ENCODE results near the gene KIF20B.

Gene KIF20B

DNA sequence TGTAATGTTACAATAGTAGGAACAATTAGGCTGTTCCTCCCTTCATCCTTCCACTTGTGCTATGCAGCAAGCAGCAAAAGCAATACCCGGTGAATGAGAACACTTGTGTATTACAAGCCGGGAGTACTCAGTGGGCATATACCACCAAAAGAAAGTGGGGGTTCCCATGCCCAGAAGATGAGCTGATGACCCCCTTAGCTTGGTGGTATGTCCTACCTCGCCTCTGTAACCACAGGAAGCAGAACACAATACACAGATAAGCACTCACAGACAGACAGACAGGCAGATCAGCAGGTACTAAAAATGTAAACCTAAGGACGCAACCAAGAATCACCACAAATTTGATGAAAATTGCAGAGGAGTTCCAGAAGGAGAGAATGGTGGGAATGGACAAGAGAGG, 15.5 kb upstream of the KIF20B start:
- Histone ChIP-seq H3K4me1 (ENCODE audit: control insufficient read depth, insufficient read depth, low read length) (no peaks in the 10 kb centered on the region), H3K27me3 (ENCODE audit: control insufficient read depth, insufficient read depth, low read length) (no peaks in the 10 kb centered on the region), H3K9me3 (ENCODE audit: control insufficient read depth, insufficient read depth, low read length) (no peaks in the 10 kb centered on the region), H3K27ac (ENCODE audit: low read depth, low read length) (no peak overlapping the region), H3K36me3 (ENCODE audit: control insufficient read depth, insufficient read depth, low read length) (no peaks in the 10 kb centered on the region), H3K9ac (ENCODE audit: low read depth, low read length) (no peak overlapping the region), H3K4me3 (ENCODE audit: low read depth, low read length) (no peak overlapping the region)

DNA sequence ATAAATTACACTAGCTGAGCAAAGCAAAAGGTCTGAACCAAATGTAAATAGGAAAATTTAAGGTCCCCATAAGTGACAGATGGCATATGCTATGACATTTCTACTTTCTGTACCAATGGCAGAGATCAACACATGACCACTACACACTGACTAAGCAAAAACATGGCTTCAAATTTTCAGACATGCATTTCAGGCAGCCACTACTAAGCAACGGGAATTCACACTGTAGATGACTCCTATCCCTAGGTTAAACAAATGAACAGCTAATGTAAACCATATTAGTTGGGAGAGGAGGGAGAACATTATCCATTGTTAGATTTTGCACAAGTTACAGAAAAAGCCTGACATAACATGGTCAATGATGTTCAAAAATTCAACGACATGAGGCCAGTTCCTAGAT, 11.4 kb upstream of the KIF20B start:
- Histone ChIP-seq H3K9me3 (ENCODE audit: control insufficient read depth, insufficient read depth, low read length) (no peaks in the 10 kb centered on the region), H3K36me3 (ENCODE audit: control insufficient read depth, insufficient read depth, low read length) (no peaks in the 10 kb centered on the region), H3K4me1 (ENCODE audit: control insufficient read depth, insufficient read depth, low read length) (peaks cover under 1% of the 10 kb centered on the region; the same call in 1 of the 2 replicates), H3K4me3 (ENCODE audit: low read depth, low read length) (no peak overlapping the region), H3K27ac (ENCODE audit: low read depth, low read length) (no peak overlapping the region), H3K9ac (ENCODE audit: low read depth, low read length) (no peak overlapping the region), H3K27me3 (ENCODE audit: control insufficient read depth, insufficient read depth, low read length) (no peaks in the 10 kb centered on the region)

DNA sequence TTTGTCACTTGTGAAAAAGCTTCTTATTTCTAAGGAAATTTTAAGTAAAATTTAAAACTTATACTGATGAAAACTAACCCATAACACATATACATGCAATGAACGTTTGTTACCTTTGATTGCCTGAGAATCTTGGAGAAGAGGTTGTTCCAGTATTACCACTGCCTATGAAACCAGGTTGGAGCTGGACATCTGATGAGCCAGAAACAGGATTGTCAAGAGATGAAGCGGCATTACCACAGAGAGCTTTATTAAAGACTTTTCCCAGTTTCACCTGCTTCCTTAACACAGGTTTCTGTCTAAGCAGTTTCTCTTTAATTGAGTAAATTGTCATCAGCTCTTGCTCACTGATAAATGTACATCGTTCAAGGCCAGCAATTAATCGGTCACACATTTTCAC, 9.0 kb upstream of the KIF20B start:
- H3K36me3 ChIP-seq (ENCODE audit: control insufficient read depth, insufficient read depth, low read length), result no peaks in the 10 kb centered on the region
- H3K27me3 ChIP-seq (ENCODE audit: control insufficient read depth, insufficient read depth, low read length), result no peaks in the 10 kb centered on the region
- no peak overlapping the region for H3K27ac ChIP-seq (ENCODE audit: low read depth, low read length)
- H3K4me3 ChIP-seq (ENCODE audit: low read depth, low read length), result no peak overlapping the region
- H3K9ac ChIP-seq (ENCODE audit: low read depth, low read length), result no peak overlapping the region
- H3K9me3 ChIP-seq (ENCODE audit: control insufficient read depth, insufficient read depth, low read length), result no peaks in the 10 kb centered on the region
- peaks cover 13% of the 10 kb centered on the region for H3K4me1 ChIP-seq (ENCODE audit: control insufficient read depth, insufficient read depth, low read length)

DNA sequence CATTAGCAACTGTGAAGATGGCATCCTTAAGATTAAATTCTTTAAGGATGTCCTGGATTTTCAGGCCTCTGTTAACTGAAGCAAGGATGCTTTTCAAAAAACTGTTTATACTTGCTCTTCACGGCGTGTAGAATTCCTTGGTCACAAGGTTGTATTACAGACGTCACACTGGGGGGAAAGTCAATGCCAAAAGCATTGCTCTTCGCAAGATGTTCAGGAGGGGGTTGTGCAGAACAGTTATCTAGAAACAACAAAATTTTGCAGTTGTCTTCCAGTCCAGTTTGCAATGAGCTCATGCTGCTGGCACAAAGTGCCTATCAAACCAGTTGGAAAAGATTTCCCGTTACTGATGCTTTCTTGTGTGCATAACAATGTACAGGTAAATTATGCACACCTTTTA, 8.2 kb upstream of the KIF20B start:
- no peaks in the 10 kb centered on the region for H3K9me3 ChIP-seq (ENCODE audit: control insufficient read depth, insufficient read depth, low read length)
- H3K4me1 ChIP-seq (ENCODE audit: control insufficient read depth, insufficient read depth, low read length), result peaks cover 13% of the 10 kb centered on the region
- H3K9ac ChIP-seq (ENCODE audit: low read depth, low read length), result no peak overlapping the region
- no peak overlapping the region for H3K4me3 ChIP-seq (ENCODE audit: low read depth, low read length)
- no peaks in the 10 kb centered on the region for H3K27me3 ChIP-seq (ENCODE audit: control insufficient read depth, insufficient read depth, low read length)
- no peaks in the 10 kb centered on the region for H3K36me3 ChIP-seq (ENCODE audit: control insufficient read depth, insufficient read depth, low read length)
- H3K27ac ChIP-seq (ENCODE audit: low read depth, low read length), result no peak overlapping the region

DNA sequence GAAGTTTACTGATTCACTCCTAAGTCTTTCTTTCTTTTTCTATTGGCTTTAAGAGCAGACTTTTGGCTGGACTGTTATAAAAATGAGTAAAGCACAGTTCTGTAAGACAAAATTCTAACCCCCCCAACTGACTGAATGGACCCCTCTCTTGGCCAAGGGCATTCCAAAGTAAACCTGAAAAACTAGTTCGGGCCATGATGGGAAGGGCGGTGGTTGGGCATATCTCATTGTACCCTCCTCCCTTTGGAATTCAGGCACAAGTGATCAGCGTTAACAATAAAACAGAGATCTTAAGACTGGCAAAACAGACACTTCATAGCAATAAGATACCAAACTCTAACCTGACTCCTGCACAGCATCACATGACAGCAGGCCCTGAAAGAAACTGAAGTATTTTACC, 6.1 kb upstream of the KIF20B start:
- H3K9ac ChIP-seq (ENCODE audit: low read depth, low read length), result no peak overlapping the region
- H3K27me3 ChIP-seq (ENCODE audit: control insufficient read depth, insufficient read depth, low read length), result no peaks in the 10 kb centered on the region
- peaks cover 13% of the 10 kb centered on the region for H3K4me1 ChIP-seq (ENCODE audit: control insufficient read depth, insufficient read depth, low read length)
- H3K4me3 ChIP-seq (ENCODE audit: low read depth, low read length), result no peak overlapping the region
- H3K27ac ChIP-seq (ENCODE audit: low read depth, low read length), result peak overlapping the region; percentile 68
- no peaks in the 10 kb centered on the region for H3K36me3 ChIP-seq (ENCODE audit: control insufficient read depth, insufficient read depth, low read length)
- H3K9me3 ChIP-seq (ENCODE audit: control insufficient read depth, insufficient read depth, low read length), result no peaks in the 10 kb centered on the region

DNA sequence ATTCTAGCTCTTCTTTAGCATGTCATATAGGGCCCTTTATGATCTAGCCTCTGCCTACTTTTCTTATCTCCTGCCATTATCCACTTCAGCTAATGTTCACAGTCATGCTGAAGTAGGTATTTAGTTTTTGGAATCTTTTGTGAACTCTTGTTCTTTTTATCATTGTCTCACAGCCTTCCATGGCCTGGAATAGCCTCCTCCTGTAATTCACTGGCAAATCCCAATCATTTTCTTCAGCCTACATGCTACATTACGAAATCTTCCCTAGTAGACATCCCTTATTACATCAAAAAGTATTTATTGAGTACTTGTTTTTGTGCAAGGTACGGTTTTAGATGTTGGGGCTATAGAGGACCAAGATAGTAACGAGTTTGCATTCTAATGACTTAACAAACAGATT, 3.4 kb upstream of the KIF20B start:
- no peaks in the 10 kb centered on the region for H3K9me3 ChIP-seq (ENCODE audit: control insufficient read depth, insufficient read depth, low read length)
- no peak overlapping the region for H3K4me3 ChIP-seq (ENCODE audit: low read depth, low read length)
- peaks cover 20% of the 10 kb centered on the region for H3K4me1 ChIP-seq (ENCODE audit: control insufficient read depth, insufficient read depth, low read length)
- H3K9ac ChIP-seq (ENCODE audit: low read depth, low read length), result no peak overlapping the region
- no peaks in the 10 kb centered on the region for H3K27me3 ChIP-seq (ENCODE audit: control insufficient read depth, insufficient read depth, low read length)
- no peaks in the 10 kb centered on the region for H3K36me3 ChIP-seq (ENCODE audit: control insufficient read depth, insufficient read depth, low read length)
- no peak overlapping the region for H3K27ac ChIP-seq (ENCODE audit: low read depth, low read length)

DNA sequence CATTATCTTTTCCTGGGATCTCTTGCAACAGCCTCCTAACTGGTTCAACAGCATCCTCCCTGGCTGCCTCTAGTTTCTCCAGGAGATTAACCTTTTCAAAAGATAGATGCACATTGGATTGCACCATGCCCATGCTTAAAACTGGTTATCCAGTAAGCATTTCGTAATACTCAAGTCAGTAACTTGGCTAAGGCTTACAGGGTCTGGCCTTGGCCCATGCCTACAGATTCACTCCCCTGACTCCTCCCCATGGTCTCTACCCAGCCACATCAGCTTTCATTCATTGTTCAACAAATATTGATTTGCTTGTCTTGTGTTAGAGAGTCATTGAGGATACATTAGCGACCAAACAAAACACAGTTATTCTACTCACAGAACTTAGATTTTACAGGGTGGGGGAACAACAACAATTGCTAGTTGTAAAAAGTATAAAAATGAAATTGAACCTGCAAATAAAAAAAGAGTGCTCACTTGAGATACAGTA, 1.8 kb upstream of the KIF20B start:
- no peak overlapping the region for H3K9ac ChIP-seq (ENCODE audit: low read depth, low read length)
- H3K36me3 ChIP-seq (ENCODE audit: control insufficient read depth, insufficient read depth, low read length), result no peaks in the 10 kb centered on the region
- peaks cover 26% of the 10 kb centered on the region for H3K4me1 ChIP-seq (ENCODE audit: control insufficient read depth, insufficient read depth, low read length)
- no peaks in the 10 kb centered on the region for H3K9me3 ChIP-seq (ENCODE audit: control insufficient read depth, insufficient read depth, low read length)
- H3K4me3 ChIP-seq (ENCODE audit: low read depth, low read length), result no peak overlapping the region
- H3K27me3 ChIP-seq (ENCODE audit: control insufficient read depth, insufficient read depth, low read length), result no peaks in the 10 kb centered on the region
- H3K27ac ChIP-seq (ENCODE audit: low read depth, low read length), result no peak overlapping the region

DNA sequence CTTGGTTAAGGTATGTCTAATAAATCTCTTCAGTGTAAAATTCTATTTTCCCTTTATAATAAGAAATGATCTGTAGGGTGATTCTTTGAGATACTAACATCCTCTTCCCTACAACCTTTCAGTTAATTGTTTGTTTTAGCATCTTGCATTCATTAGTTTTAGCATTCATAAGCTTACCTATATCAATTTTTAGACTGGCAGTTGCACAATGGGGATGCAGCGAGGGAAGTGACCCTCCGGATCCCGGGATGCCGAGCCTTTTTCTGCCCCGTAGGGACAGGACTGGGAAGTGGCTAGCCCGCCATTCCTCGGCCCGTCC, 508 bp upstream of the KIF20B start:
- H3K27ac ChIP-seq (ENCODE audit: low read depth, low read length), result peak overlapping the region; percentile 94
- H3K4me3 ChIP-seq (ENCODE audit: low read depth, low read length), result peak overlapping the region; percentile 99
- peaks cover 7% of the 10 kb centered on the region; the same call in 1 of the 2 replicates for H3K36me3 ChIP-seq (ENCODE audit: control insufficient read depth, insufficient read depth, low read length)
- no peaks in the 10 kb centered on the region for H3K9me3 ChIP-seq (ENCODE audit: control insufficient read depth, insufficient read depth, low read length)
- H3K4me1 ChIP-seq (ENCODE audit: control insufficient read depth, insufficient read depth, low read length), result peaks cover 26% of the 10 kb centered on the region
- peak overlapping the region; percentile 94 for H3K9ac ChIP-seq (ENCODE audit: low read depth, low read length)
- H3K27me3 ChIP-seq (ENCODE audit: control insufficient read depth, insufficient read depth, low read length), result no peaks in the 10 kb centered on the region

DNA sequence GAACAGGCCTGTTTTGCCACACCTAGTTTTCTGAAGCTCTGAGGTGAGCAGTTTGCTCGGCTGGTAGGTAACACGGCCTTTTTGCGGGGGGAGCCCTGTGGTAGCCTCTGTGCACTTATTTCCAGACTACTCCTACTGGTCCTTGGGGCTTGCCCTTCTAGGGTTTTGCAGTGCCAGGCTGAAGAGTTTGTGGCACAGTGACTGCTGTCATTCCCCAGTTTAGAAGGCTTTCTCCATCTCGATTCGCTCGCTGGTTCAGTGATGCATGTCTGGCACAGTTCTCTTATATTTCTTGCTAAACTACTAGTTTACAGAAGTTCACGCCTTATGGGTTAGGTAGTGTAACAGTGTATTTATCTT, 711 bp downstream of the KIF20B start:
- Histone ChIP-seq H3K9me3 (ENCODE audit: control insufficient read depth, insufficient read depth, low read length) (no peaks in the 10 kb centered on the region), H3K9ac (ENCODE audit: low read depth, low read length) (peak overlapping the region; percentile 94), H3K36me3 (ENCODE audit: control insufficient read depth, insufficient read depth, low read length) (peaks cover 12% of the 10 kb centered on the region; the same call in 1 of the 2 replicates), H3K4me1 (ENCODE audit: control insufficient read depth, insufficient read depth, low read length) (peaks cover 23% of the 10 kb centered on the region), H3K27me3 (ENCODE audit: control insufficient read depth, insufficient read depth, low read length) (no peaks in the 10 kb centered on the region), H3K4me3 (ENCODE audit: low read depth, low read length) (peak overlapping the region; percentile 99), H3K27ac (ENCODE audit: low read depth, low read length) (peak overlapping the region; percentile 94)

DNA sequence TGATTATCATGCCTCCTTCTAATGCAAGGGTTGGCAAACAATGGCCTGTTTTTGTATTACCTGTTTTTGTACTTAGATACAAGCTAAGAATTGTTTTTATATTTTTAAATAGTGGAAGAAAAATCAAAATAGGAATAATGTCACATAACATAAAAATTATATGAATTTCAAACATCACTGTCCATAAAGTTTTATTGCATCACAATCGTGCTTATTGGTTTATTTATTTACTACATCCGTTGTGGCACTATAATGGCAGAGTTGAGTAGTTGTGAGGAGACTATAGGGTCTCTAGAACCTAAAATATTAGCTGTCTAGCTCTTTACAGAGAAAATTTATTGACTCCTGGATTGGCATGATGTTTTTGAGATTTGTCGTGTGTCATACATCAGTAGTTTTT, 4.1 kb downstream of the KIF20B start:
- no peak overlapping the region for H3K4me3 ChIP-seq (ENCODE audit: low read depth, low read length)
- H3K27me3 ChIP-seq (ENCODE audit: control insufficient read depth, insufficient read depth, low read length), result no peaks in the 10 kb centered on the region
- no peaks in the 10 kb centered on the region for H3K9me3 ChIP-seq (ENCODE audit: control insufficient read depth, insufficient read depth, low read length)
- no peak overlapping the region for H3K9ac ChIP-seq (ENCODE audit: low read depth, low read length)
- H3K36me3 ChIP-seq (ENCODE audit: control insufficient read depth, insufficient read depth, low read length), result peaks cover 19% of the 10 kb centered on the region
- H3K4me1 ChIP-seq (ENCODE audit: control insufficient read depth, insufficient read depth, low read length), result peaks cover 23% of the 10 kb centered on the region
- H3K27ac ChIP-seq (ENCODE audit: low read depth, low read length), result no peak overlapping the region

DNA sequence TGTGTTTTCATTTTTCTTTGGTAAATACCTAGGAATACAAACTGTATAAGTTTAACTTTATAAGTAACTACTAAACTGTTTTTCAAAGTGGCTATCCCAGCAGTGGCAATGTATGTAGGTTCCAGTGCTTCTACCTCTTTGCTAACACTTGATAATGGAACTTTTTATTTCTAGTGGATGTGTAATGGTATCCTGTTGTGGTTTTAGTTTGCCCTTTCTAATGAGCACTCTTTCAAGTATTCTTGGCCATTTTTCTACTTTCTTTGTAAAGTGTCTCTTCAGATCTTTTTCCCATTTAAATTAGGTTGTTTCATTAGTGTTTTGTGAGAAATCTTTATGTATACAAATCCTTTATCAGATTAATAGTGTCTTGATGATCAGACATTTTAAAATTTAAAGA, 4.6 kb downstream of the KIF20B start:
- Histone ChIP-seq H3K4me3 (ENCODE audit: low read depth, low read length) (no peak overlapping the region), H3K9me3 (ENCODE audit: control insufficient read depth, insufficient read depth, low read length) (no peaks in the 10 kb centered on the region), H3K9ac (ENCODE audit: low read depth, low read length) (no peak overlapping the region), H3K4me1 (ENCODE audit: control insufficient read depth, insufficient read depth, low read length) (peaks cover 23% of the 10 kb centered on the region), H3K36me3 (ENCODE audit: control insufficient read depth, insufficient read depth, low read length) (peaks cover 24% of the 10 kb centered on the region), H3K27me3 (ENCODE audit: control insufficient read depth, insufficient read depth, low read length) (no peaks in the 10 kb centered on the region), H3K27ac (ENCODE audit: low read depth, low read length) (no peak overlapping the region)

DNA sequence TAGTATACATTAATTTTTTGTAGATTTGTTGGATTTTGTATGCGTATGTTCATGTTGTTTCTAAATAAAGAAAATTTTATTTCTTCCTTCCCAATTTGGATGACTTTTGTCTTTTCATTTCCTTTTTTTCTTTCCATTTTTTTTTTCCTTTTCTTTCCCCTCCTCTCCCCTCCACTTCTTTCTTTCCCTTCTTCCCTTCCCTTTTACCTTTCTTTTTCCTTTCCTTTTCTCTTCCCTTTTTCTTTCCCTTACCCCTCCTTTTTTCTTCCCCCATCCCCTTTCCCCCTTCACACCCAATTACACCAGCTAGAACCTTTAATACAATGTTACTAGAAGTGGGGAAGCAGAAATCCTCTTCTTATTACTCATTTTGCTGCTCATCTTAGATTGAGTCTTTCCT, 6.0 kb downstream of the KIF20B start:
- Histone ChIP-seq H3K36me3 (ENCODE audit: control insufficient read depth, insufficient read depth, low read length) (peaks cover 38% of the 10 kb centered on the region), H3K9me3 (ENCODE audit: control insufficient read depth, insufficient read depth, low read length) (no peaks in the 10 kb centered on the region), H3K27ac (ENCODE audit: low read depth, low read length) (no peak overlapping the region), H3K4me3 (ENCODE audit: low read depth, low read length) (no peak overlapping the region), H3K9ac (ENCODE audit: low read depth, low read length) (no peak overlapping the region), H3K4me1 (ENCODE audit: control insufficient read depth, insufficient read depth, low read length) (peaks cover 21% of the 10 kb centered on the region), H3K27me3 (ENCODE audit: control insufficient read depth, insufficient read depth, low read length) (no peaks in the 10 kb centered on the region)
